Stimulated activated CD8-positive, alpha-beta memory T cell treated with anti-CD3 and anti-CD28 coated beads, Interleukin-4, amount 100 ng/mL, for 48 hours (primary cell): ENCODE data around the gene TMEM205.

Experiments
- DNase-seq: peaks from one replicate; pipeline ENCODE4 v3.0.0-alpha.2; 2020

The TMEM205 gene

GRCh38 chr19:11295665-11296245 is 50.3 kb downstream of the TMEM205 start, which contains the start of gene TSPAN16:
TSS of gene TSPAN16 (plus strand) at chr19:11296160. CDS start at chr19:11296298, 138 bp downstream.
- DNase-seq = no peak

DNA sequence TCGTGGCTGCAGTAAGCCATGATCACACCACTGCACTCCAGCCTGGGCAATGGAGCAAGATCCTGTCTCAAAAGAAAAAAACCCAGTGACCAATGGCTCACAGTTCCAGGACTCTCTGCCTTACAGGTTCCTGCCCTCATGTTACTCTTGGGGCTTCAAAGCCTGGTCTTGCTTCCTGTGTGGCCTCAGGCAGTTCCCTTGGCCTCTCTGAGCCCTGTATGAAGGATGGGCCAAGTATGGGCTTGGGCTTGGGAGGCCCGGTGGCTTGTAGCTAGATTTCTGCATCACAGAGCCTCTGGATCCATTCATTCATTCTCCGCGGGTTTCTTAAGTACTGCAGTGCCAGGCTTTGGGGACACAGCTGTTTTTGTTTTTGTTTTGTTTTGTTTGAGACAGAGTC is 50.9 kb downstream of the TMEM205 start:
- no peak for DNase-seq

DNA sequence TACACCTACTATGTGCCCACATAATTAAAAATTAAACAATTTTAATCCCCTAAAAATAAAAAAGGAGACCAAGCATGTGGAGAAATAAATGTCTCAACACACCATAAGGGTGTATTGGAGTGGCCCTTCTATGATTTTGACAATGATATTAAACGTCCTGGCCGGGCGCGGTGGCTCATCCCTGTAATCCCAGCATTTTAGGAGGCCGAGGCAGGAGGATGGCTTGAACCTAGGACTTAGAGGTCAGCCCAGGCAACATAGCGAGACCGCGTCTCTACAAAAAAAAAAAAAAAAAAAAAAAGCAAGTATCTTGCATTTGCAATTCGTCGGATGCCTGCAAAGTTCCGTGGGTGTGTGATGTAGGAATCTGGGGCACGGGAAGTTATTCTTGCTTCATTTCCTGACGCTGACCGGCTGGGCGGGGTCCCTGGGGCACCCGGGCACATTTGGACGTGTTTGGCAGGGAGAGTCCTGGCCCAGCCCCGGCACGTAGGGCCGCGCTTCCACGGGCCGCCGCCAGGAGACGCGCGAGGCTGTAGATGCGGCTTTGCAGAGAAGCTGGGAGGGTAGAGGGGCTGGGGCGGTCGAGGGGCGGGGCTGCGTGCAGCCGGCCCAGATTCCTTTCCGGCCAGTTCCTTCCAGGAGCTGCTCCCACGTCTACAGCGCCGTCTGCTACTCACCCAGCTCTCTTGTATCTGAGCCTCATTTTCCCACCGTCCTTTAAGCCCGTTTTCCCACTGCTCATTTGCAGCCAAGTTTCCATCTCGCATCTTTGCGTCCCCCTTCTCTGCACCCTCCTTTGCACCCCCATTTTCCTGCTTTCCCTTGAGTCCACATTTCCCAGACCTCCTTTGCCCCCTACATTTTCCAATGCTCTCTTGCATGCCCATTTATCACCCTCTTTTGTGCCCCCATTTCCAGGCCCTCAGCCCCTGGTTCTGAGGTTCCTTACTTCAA is 52.4 kb downstream of the TMEM205 start:
- DNase-seq = peak; percentile 92
